ENCODE measurements around the gene GSTM5. TPM values are rescaled to one million over a fixed set of nuclear protein-coding genes. Genes with fewer than 3 reads are reported as not detected.

Gene GSTM5
- total RNA-seq, 2 experiments from 2014 or later, result not detected

- Histone ChIP-seq H3K27ac (ENCODE audit: low read depth, low read length, poor library complexity, severe bottlenecking) (no peak overlapping the region), H3K4me1 (ENCODE audit: insufficient read depth, low read length, poor library complexity, severe bottlenecking) (no peaks in the 10 kb centered on the region), H3K4me2 (ENCODE audit: low read length) (no peak overlapping the region), H4K20me1 (ENCODE audit: insufficient read depth, low read length) (no peaks in the 10 kb centered on the region), H3K4me3 (ENCODE audit: low read depth, low read length, poor library complexity, severe bottlenecking) (no peak overlapping the region), H3K36me3 (ENCODE audit: insufficient read depth, low read length) (no peaks in the 10 kb centered on the region), H2AFZ (ENCODE audit: low read length) (no peak overlapping the region), H3K9me2 (ENCODE audit: insufficient read depth, low read length) (no peaks in the 10 kb centered on the region), H3K9me3 (ENCODE audit: low read length) (no peaks in the 10 kb centered on the region), H3K79me2 (ENCODE audit: insufficient read depth, low read depth, low read length) (no peaks in the 10 kb centered on the region)
- CTCF ChIA-PET (ENCODE audit: unreplicated experiment), result no interaction called here
- TF ChIP-seq CTCF (conservative IDR thresholded peaks at IDR 0.05; ENCODE audit: low read length) (no peak), EZH2phosphoT487 (IDR thresholded peaks at IDR 0.05; ENCODE audit: borderline replicate concordance, low read depth, low read length) (no peak)
- DNase-seq (ENCODE audit: low spot score), result no peak
- intact Hi-C loops (cut with micrococcal nuclease; ENCODE audit: unreplicated experiment), result no loop called here
- POLR2A ChIA-PET, result no interaction called here
- no TSS peak for BruUV-seq (replicated peaks)
These were observed 14.0 kb downstream of the GSTM5 start for GRCh38 chr1:109726007-109726406.

GRCh38 chr1:109726728-109727373, 14.8 kb downstream of the GSTM5 start:
- ChIA-PET CTCF (ENCODE audit: unreplicated experiment) (no interaction called here), POLR2A (no interaction called here)
- Histone ChIP-seq H3K36me3 (ENCODE audit: insufficient read depth, low read length) (no peaks in the 10 kb centered on the region), H3K4me3 (ENCODE audit: low read depth, low read length, poor library complexity, severe bottlenecking) (no peak overlapping the region), H3K4me2 (ENCODE audit: low read length) (no peak overlapping the region), H3K4me1 (ENCODE audit: insufficient read depth, low read length, poor library complexity, severe bottlenecking) (no peaks in the 10 kb centered on the region), H3K27ac (ENCODE audit: low read depth, low read length, poor library complexity, severe bottlenecking) (no peak overlapping the region), H4K20me1 (ENCODE audit: insufficient read depth, low read length) (no peaks in the 10 kb centered on the region), H3K9me3 (ENCODE audit: low read length) (no peaks in the 10 kb centered on the region), H3K79me2 (ENCODE audit: insufficient read depth, low read depth, low read length) (no peaks in the 10 kb centered on the region), H3K9me2 (ENCODE audit: insufficient read depth, low read length) (no peaks in the 10 kb centered on the region), H2AFZ (ENCODE audit: low read length) (no peak overlapping the region)
- no peak for DNase-seq (ENCODE audit: low spot score)
- intact Hi-C loops (cut with micrococcal nuclease; ENCODE audit: unreplicated experiment), result no loop called here
- BruUV-seq (replicated peaks), result no TSS peak
- TF ChIP-seq CTCF (conservative IDR thresholded peaks at IDR 0.05; ENCODE audit: low read length), result no peak
- TF ChIP-seq EZH2phosphoT487 (IDR thresholded peaks at IDR 0.05; ENCODE audit: borderline replicate concordance, low read depth, low read length), result no peak

GRCh38 chr1:109728870-109729269, 16.8 kb downstream of the GSTM5 start:
- H3K9me3 ChIP-seq (ENCODE audit: low read length), result no peaks in the 10 kb centered on the region
- ChIA-PET CTCF (ENCODE audit: unreplicated experiment) (no interaction called here), POLR2A (no interaction called here)
- no peaks in the 10 kb centered on the region for H3K4me1 ChIP-seq (ENCODE audit: insufficient read depth, low read length, poor library complexity, severe bottlenecking)
- DNase-seq (ENCODE audit: low spot score), result no peak
- no peaks in the 10 kb centered on the region for H3K36me3 ChIP-seq (ENCODE audit: insufficient read depth, low read length)
- no peaks in the 10 kb centered on the region for H3K9me2 ChIP-seq (ENCODE audit: insufficient read depth, low read length)
- H3K79me2 ChIP-seq (ENCODE audit: insufficient read depth, low read depth, low read length), result no peaks in the 10 kb centered on the region
- TF ChIP-seq EZH2phosphoT487 (IDR thresholded peaks at IDR 0.05; ENCODE audit: borderline replicate concordance, low read depth, low read length) (no peak), CTCF (conservative IDR thresholded peaks at IDR 0.05; ENCODE audit: low read length) (no peak)
- intact Hi-C loops (cut with micrococcal nuclease; ENCODE audit: unreplicated experiment), result no loop called here
- no peak overlapping the region for H3K27ac ChIP-seq (ENCODE audit: low read depth, low read length, poor library complexity, severe bottlenecking)
- H3K4me2 ChIP-seq (ENCODE audit: low read length), result no peak overlapping the region
- no peak overlapping the region for H3K4me3 ChIP-seq (ENCODE audit: low read depth, low read length, poor library complexity, severe bottlenecking)
- H2AFZ ChIP-seq (ENCODE audit: low read length), result no peak overlapping the region
- no peaks in the 10 kb centered on the region for H4K20me1 ChIP-seq (ENCODE audit: insufficient read depth, low read length)
- BruUV-seq (replicated peaks), result no TSS peak

All from OCI-LY7 (cell line).